Measurements from ENCODE around the gene C2CD4A. TPM values are rescaled to one million over a fixed set of nuclear protein-coding genes. Genes with fewer than 3 reads are reported as not detected.

Gene C2CD4A
- total and polyA plus RNA-seq, 2 donors (not counting 3 experiments of a cell fraction or from before 2014, with no cell fraction given) = 0.33 to 0.46 TPM

DNA sequence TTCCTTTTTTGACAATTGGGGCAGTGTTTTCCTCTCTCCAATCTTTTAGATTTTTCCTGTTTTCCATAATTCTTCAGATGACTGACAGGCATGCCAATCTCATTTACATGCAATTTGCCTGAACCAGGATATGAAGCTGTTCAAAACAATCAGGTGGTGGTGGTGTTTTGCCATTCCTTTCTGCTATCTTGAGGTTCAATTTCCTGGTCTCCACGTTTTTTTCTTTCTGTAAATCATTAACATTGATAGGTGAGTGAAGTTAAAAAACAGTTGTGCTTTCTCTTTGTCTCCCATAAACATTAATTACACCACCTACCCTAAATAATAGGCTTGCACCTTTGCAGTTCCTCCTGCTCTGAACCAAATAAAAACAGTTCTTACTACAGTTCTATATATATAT lies 49.1 kb downstream of the C2CD4A start:
- DNase-seq (ENCODE audit: low read depth, low spot score) (peak; percentile 47), FAIRE-seq (no peak)
- H2AFZ ChIP-seq (ENCODE audit: low read depth, low read length) = no peak overlapping the region
- no peaks in the 10 kb centered on the region for H4K20me1 ChIP-seq (replicated peaks; ENCODE audit: control insufficient read depth, extremely low read depth, insufficient read depth, low read length)
- H3K4me1 ChIP-seq (ENCODE audit: control insufficient read depth, extremely low read depth, insufficient read depth, low read length) = peaks cover 39% of the 10 kb centered on the region
- POLR2A ChIA-PET = interaction anchor here (0.7 kb wide), 1 partner anchor 22 kb away, joined by 5 read pairs; no protein-coding TSS in a partner anchor
- dilution Hi-C loops (cut with MboI; ENCODE audit: extremely low pct_ligation_motif_present, low sequenced_read_pairs) = no loop called here
- TF ChIP-seq FOS (IDR thresholded peaks at IDR 0.05; ENCODE audit: borderline replicate concordance, insufficient read depth, low read length) (no peak), CTCF (IDR thresholded peaks at IDR 0.05; ENCODE audit: extremely low read depth in 1 of 2, insufficient read depth in 1 of 2, low read depth in 1 of 2, low read length in 2 of 2) (no peak), JUN (IDR thresholded peaks at IDR 0.05; ENCODE audit: borderline replicate concordance, insufficient read depth, insufficient read length, low read depth) (no peak), MAX (IDR thresholded peaks at IDR 0.05; ENCODE audit: insufficient read depth, insufficient read length) (no peak), POLR2AphosphoS5 (IDR thresholded peaks at IDR 0.05; ENCODE audit: insufficient read depth, low read depth, low read length) (no peak), MYC (IDR thresholded peaks at IDR 0.05; ENCODE audit: low read depth, low read length) (no peak), EZH2 (IDR thresholded peaks at IDR 0.05; ENCODE audit: borderline replicate concordance, low read depth, low read length, severe bottlenecking) (no peak)
- no peaks in the 10 kb centered on the region for H3K9me1 ChIP-seq (replicated peaks; ENCODE audit: control insufficient read depth, extremely low read depth, insufficient read depth, low read length)
- CTCF ChIA-PET = no interaction called here
- H3K4me2 ChIP-seq (ENCODE audit: insufficient read depth, low read length) = no peak overlapping the region
- H3K4me3 ChIP-seq (replicated peaks in 1 of 3; ENCODE audit: insufficient read depth in 1 of 3, low read depth in 1 of 3, low read length in 3 of 3) = no peak overlapping the region
- H3K9ac ChIP-seq (replicated peaks; ENCODE audit: extremely low read depth, insufficient read depth, low read length) = no peak overlapping the region
- no peaks in the 10 kb centered on the region for H3K79me2 ChIP-seq (ENCODE audit: control insufficient read depth, insufficient read depth, low read length)
- H3K36me3 ChIP-seq (ENCODE audit: control insufficient read depth in 2 of 2, extremely low read depth in 1 of 2, insufficient read depth in 2 of 2, low read length in 2 of 2) = no peaks in the 10 kb centered on the region
- no peaks in the 10 kb centered on the region for H3K27me3 ChIP-seq (ENCODE audit: control insufficient read depth in 2 of 2, insufficient read depth in 2 of 2, low read length in 2 of 2)
- no TSS peak for BruUV-seq (replicated peaks)
- H3K27ac ChIP-seq (ENCODE audit: insufficient read depth, low read depth, low read length) = no peak overlapping the region
- H3K9me3 ChIP-seq (replicated peaks; ENCODE audit: control insufficient read depth, insufficient read depth, low read length) = no peaks in the 10 kb centered on the region
- intact Hi-C loops (cut with micrococcal nuclease) = no loop called here
